HG03457 (cell line): ENCODE data around the gene DNAH8.

Source experiments
- ATAC-seq: cut with Tn5 transposase; IDR thresholded peaks from one replicate; pipeline ENCODE4 v1.9.1; 2021; ENCODE audit warnings: moderate number of reproducible peaks; ENCODE audit not compliant: unreplicated experiment

The DNAH8 gene

DNA sequence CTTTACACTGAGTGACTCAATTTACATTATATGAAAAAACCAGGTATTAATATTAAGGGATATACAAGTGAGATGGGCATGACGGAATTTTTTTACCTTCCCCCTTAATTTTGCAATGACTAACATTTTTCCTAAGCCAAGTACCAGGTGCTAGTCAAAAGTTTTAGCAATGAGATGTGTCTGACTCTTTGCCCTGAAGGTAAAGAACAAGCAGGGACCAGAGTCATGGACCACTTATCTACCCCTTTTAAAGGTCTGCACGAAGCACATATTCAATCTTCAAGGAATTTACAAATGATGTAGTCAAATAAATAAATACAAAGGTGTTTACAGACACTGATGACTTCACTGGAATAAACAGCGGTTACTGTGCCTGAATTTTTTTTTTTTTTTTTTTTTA, 13.6 kb upstream of the DNAH8 start:
- ATAC-seq: no peak

DNA sequence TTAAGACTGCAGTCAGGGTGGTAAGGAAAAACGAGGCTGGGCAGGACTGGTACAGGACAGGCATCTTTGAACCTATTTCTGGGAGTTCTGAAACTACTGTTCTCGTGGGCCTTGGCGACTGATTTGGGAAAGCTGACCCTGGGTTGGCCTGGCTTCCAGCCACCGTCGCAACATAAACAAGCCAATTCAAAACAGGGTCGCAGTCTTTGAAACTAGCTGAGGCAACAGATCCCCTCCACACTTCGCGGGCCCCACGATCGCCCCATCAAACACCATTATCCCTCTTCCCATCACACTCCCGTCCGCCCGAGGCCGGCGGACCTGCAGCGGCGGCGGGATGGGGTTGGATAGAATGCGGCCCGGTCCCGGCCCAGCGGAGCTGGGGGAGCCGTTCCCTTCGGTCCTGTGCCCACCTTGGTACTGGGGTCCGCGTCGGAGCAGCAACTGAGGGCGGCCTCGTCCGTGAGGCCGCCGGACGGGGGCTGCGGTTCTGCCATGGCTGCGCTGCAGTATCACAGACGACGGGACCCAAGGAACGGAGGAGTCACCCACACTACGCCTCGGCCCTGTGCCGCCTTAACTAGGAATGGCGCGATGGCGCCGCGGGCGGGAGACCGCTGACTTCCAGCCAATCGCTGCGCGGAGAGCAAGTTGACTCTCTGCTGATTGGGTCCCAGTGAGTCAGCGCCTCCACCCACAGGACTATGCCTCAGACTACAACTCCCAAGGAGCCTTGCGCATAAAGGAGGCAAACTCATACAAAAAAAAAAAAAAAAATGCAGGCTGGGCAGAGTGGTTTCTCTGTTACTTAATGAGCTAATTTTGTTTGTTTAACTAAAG, 12.3 kb upstream of the DNAH8 start, which contains the start of gene GLO1:
Gene GLO1, minus strand, starts transcription at position 588 of the 840 bp plus-strand sequence. Its CDS starts 91 bp downstream, at position 497.
- peak; percentile 99 for ATAC-seq

DNA sequence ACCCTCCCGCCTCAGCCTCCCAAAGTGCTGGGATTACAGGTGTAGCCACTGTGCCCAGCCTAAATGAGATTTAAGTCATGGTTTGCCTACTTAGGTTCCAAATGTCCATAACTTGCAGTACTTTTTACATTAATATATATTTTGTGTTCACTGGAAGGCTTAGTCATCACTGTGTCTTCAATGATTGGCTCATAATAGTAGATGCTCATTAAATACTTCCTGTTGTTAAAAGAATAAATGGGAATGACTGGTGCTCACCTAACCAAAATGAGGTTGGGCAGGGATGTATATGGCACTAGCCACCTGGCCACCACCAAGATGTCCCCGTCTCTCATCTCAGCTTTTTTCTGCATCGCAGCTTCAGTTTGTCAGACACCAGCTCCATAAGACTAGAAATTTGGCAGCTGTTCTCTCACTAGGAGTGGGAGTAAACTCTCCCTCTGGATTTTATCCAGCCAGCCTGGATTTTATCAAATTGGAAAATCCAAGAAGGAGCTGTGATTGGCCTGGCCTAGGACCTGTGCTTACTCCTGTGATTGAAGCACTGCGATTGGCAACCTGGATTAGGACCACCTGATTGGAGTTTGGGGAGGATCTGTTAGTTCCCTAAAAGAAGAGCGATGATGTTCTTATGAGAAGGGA, 11.0 kb upstream of the DNAH8 start:
- no peak for ATAC-seq

DNA sequence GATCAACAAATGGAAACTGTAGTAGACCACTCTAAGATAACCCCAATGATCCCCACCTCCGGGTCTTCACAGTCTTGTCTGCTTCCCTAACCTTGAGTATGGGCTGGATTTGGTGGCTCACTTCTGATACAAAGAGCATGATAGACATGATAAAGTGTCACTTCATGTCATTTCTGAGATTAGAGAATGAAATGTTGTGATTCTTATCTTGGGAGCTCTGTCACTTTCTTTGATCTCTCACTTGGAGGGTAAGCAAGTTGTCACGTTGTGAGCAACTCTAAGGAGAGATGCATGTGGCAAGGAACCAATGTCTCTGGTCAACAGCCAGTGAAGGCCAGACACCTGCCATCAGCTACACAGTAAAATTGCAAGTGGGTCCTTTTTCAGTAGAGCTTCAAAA, 9.2 kb upstream of the DNAH8 start:
- ATAC-seq: no peak

DNA sequence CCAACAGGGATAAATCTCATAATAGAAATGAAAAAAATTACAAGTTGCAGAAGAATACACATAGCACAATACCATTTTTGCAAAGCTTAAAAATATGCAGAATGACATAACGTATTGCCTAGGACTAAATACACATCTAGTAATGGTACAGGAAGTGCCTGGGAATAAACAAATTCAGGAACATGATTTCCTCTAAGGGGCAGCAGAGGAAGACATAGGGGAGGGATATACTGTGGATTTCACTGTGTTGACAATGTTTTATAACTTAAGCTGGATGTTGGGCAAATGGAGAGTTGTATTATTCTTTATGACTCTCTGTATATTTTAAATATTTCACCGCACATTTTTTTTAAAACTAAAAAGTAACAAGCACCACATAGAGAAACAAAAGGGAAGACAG, 6.6 kb upstream of the DNAH8 start:
- no peak for ATAC-seq

DNA sequence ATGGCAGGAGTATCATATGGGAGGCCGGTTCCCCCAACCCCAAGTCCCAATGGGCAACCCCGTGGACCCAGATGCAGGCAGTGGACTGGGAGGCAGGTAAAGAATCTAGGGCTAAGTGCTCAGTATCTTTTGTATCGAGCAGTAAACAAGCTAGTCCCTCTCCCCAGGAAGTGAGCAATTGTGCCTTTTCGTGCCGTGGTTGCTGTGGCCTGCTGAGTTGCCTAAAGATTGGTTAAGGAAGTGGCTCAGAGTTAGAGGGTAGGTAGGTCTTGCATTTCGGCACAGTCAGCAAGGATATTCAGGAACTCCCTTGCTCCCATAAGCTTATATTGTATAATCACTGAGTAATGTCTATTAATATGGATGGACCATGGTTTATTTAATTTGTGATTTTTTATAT, 1.3 kb upstream of the DNAH8 start:
- no peak for ATAC-seq

DNA sequence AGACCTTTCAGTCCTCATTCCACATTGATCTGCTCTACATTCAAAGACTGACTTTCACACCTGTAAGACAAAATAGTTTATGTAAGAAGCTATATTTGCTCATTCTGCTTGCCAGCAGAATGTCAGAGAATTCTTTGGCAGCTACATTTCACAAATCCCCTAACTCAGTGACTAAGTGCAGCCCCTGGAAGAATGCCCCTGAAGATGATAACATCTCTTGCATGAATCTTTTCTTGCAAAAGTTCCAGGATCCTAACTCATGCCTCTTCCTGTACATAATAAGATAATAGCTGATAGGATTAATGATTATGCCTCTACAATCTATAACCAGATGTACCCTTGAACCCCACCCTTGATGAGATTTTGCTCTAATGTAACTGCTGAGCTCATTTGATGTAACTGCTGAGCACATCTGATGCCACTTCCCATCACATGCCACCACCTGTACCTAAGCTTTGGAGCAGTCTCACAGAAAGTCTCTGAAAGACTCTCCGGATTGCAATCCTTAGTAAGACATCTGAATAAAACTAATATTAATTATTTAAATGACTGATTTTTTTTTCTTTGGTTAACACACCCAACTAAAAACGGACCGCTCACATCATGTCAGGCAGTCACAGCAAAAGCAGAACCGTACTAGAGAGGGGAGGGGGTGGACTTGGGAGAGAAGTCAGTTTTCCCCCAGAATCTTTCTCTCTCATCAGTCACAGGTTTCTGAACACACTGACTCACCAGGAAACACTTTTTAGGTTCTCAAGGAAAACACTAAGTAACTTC, 684 bp upstream of the DNAH8 start:
- ATAC-seq: no peak

DNA sequence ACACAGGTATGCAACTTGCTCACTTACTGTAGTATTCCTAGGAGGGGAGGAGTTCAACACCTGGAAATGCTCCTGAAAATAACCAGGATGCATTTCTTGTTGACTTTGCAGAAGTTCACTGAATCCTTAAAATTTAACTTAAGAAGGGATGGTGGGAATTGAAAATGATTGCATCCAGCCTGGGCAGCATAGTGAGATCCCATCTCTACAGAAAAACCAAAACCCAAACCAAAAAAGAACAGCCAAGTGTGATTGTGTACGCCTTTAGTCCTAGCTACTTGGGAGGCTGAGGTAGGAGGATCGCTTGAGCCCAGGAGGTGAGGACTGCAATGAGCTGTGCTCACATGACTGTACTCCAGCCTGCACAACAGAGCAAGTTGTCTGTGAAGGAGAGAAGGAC, 1.7 kb downstream of the DNAH8 start:
- no peak for ATAC-seq

DNA sequence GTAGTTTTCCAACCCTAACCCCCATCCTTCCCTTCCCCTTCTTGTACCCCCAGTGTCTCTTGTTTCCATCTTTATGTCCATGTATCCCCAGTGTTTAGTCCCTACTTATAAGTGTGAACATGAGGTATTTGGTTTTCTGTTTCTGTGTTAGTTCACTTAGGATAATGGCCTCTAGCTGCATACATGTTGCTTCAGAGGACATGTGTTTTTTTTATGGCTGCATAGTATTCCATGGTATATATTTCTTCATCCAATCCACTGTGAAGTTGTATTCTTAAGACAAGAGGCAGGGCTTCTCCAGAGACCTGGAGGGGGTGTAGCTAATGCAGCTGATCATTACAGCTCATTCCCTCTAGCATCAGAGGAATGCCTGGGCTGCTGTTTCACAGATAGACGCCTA, 4.2 kb downstream of the DNAH8 start:
- ATAC-seq: no peak

DNA sequence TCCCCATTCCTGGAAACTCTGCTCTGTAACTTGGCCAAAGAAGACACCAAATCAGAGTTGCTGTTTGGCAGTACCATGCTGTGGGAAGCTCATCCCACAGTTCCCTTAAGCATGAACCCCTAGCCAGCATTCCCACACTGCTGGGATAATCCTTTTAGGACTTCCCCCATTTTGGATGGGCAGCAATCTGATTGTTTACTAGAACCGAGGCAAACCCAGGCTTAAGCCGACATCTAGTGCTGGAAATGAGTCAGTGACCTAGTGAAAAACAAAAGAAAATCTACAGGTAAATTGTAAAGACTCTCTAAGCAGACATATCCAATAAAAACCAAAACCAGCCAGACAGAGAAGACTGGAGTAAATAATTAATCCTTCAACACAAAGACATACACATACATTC, 5.2 kb downstream of the DNAH8 start:
- ATAC-seq: no peak

DNA sequence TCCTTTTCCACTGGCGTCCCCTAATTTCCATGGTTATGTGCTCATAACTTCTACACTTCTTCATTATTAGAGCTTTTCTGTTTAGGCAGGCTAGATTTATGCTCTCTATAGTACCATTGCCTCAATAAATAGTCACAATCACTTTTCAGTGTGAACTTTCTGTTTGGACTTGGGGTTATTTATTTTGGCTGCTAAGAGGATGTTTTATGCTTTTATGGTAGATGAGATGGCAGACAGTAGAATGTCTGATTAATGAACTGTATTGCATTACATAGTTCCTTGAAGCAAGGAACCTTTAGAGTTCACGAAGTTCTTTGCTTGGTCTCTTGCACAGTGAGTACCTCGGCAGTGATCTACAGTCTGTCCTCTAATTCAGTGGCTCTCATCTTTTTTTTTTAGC, 6.9 kb downstream of the DNAH8 start:
- no peak for ATAC-seq

DNA sequence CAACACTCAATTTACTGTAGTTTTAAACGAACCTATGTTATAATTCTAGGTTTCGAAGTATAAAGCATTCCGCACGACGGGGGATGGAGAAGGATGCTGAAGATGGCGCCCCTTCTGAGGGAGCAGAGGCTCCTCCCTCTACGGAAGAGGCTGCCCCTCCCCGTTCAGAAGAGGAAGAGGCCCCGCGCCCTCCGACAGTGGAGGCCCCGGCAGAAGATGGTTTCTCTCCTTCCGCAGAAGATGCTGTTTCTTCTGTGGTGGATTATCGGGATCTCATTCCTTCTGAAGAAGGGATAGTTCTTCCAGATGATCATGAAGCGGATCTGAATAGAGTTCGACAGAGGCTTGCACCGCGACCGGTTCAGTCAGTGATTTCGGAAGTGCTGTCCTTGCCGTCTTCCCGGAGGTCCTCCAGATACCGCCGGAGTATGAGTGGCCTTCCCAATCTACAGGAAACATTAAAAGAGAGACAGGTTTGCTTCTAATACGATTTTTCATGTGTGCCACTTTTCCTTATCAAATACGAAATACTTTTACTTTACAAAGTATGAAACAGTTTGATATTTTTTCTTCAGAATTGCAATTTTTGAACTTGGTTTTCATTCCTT, 7.7 kb downstream of the DNAH8 start:
- no peak for ATAC-seq

DNA sequence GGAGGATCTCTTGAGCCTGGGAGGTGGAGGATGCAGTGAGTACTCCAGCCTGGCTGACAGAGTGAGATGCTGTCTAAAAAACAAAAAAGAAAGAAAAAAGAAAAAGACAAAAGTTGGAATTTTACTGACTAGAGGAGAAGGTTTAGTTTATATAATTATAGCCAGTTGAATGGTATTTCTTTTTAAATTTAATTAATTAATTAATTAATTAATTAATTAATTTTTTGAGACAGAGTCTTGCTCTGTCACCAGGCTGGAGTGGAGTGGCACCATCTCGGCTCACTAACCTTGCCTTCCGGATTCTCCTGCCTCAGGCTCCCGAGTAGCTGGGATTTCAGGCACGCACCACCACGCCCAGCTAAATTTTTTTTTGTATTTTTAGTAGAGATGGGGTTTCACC, 8.7 kb downstream of the DNAH8 start:
- no peak for ATAC-seq

DNA sequence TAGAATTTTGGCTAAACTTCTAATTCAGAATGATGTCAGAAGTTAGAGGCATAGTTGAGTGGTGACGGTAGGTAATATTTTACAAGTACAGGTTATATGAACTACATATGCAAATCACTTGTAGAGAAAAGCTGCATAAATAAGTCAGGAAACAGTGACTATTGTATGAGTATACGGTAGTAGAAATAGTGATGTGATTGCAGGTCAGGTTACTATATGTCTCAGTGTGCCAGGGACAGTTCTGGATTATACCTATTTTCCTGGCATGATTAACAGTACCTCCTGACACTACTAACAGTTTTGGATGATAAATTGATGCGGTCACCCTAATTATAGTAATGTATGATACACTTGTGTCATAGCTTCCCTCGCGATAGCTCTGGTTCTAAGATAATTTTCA, 9.2 kb downstream of the DNAH8 start:
- ATAC-seq: no peak

DNA sequence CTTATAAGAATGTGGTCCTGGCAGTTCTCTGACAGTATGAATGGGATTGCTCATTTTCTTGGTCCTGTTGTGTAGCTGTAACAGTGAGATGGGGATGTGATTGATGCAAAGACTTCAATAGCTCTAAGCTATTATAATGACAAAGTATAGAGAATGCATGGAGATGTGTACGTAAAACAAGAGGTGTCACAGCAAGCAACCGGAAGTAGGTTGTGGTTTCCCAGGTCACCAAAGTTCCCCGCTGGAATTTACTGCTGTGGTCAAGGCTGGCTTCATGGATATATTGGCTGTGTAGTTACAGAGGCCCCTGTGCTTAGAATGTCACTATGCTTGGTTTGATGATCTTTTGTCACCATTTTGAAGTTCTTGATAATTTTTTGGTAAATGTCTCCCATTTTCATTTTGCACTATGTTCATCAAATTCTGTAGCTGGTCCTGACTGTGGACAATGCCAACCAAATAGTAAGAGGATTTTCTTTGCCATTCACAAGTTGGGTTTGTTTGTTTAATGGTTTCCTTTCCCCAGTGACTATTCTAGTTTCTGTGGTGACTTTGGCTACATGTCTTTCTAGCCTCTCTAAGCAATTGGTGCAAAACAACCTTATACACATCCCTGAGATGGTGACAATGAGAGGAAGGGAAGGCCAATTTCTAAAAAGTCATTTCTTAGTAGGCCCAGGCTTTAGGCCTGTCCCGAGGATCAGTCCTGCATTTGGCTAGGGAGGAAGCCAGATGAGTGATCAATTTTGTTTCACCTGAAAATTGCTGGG, 10.5 kb downstream of the DNAH8 start:
- no peak for ATAC-seq

DNA sequence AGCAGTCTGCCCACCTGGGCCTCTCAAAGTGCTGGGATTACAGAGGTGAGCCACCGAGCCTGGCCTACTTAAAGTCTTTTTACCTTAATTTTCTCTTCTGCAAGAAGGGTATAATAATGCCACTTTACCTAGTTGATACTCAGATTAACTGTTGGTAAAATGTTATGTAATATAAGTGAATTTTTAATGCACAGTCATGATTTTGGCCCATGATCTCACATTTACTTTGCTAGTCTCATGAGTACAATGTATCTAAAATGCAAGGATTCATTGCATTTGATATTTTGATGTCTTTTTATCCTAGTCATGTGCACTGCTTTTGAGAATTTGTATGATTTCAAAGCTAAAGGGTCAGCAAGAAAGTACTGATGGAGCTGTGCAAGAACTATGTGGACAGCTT, 13.1 kb downstream of the DNAH8 start:
- ATAC-seq: no peak

DNA sequence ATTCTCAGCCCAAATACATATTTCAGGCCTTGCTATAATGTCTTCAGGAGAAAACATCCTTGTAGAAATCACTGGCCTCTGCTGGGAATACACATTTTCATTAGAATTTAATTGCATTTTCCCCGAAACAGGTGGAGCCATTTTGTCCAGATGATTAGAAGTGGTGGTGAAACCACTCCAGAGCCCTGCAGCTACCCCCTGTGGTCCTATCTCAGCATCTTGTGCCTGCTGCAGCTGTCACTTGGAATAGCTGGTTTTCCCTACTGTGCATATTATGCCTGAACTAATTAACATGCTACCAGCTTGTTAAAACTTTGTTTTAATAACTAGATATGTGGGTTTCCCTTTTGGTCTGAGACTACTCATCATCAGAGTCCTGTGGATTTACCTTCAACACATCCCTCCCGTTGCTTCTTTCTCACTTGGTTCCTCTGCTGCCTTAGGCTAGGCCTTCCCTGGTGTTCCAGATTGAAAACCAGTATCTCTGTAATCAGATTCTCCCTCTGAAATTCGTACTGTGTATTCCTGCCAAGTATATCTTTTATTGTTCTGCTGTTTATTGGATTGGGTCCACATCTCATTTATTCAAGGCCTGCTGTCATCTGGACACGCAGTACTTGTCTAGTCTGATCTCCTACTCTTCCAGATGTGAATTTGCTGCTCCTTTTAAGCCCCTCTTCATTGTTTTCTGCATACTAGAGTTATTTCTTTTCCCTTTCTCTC, 15.2 kb downstream of the DNAH8 start:
- no peak for ATAC-seq

DNA sequence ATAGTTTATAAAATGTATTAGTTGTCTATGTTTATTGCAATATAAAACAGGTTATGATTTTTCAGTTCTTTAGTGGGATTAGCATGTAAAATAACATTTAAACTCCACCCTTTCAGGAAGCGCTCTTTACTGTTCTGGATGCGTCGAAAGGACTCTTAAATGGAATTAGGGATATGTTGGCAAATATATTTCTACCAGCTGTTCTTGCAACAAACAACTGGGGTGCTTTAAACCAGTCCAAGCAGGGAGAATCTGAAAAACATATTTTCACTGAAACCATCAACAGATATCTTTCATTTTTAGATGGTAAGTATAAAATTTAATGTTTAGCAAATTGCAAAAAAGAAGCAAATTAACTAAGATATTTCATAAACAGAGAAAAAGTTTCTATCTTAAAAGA, 21.8 kb downstream of the DNAH8 start:
- no peak for ATAC-seq

DNA sequence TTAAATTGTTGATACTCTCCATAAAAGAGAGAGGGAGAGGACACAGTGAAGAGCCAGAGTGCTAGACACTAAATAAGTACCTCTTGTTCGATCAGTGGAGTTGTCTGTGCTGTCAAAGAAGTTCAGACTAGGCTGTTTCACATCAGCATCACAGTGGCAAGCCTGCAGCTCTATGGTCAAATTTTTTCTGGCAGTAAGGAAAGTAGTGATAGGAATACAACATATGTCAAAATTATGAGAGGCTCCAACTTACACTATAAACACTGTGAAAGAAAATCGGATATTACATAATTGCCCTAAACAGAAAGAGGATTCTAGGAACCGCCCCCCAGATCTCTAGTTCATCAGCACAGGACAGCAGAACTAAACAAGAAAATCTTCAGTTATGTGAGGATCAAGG, 23.1 kb downstream of the DNAH8 start:
- no peak for ATAC-seq

DNA sequence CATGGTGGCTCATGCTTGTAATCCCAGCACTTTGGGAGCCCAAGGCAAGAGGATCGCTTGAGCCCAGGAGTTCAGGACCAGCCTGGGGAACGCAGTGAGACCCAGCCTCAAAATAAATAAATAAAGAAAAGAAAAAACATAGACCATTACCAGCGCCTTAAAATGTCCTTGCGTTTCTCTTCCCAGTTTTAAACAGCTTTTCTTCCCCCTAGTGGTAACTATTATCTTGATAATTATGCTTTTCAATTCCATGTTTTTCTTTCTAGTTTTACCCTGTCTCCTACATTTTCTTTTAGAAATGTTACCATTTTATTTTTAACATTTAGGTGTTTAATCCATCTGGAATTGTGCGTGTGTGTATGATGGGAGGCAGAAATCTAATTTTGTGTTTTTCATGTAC, 24.4 kb downstream of the DNAH8 start:
- ATAC-seq: no peak
